SJSA1 (cell line): Measurements from ENCODE around the gene PGRMC2. TPM values are rescaled to one million over a fixed set of nuclear protein-coding genes. Genes with fewer than 3 reads are reported as not detected.
A peak's percentile ranks its signal among the peaks of the same experiment; 100 is the strongest.
"Not testable (repeated sequence)": the region's sequence is repeated elsewhere in the genome, so short reads cannot be mapped to it uniquely, and the experiment has no call there.

Experiments
- DNase-seq, 2 experiments: peaks; one replicate each; pipeline ENCODE4 v3.0.0-alpha.2; 2015 to 2020; ENCODE audit warnings: low spot score in 2 of 2, low read depth in 1 of 2
- H3K27ac ChIP-seq: fragments of 250-450 bp; sonication (Bioruptor Pico); 2 replicates; pipeline ENCODE4 v1.5.1; 2020; ENCODE audit warnings: mild to moderate bottlenecking, moderate library complexity
- H3K27me3 ChIP-seq: fragments of 250-450 bp; sonication (Bioruptor Pico); replicated peaks from 2 replicates; pipeline ENCODE4 v1.5.1; 2020; ENCODE audit warnings: mild to moderate bottlenecking, moderate library complexity
- H3K36me3 ChIP-seq: fragments of 250-450 bp; sonication (Bioruptor Pico); 2 replicates; pipeline ENCODE4 v1.5.1; 2020; ENCODE audit warnings: mild to moderate bottlenecking
- H3K4me1 ChIP-seq: fragments of 250-450 bp; sonication (Bioruptor Pico); replicated peaks from 2 replicates; pipeline ENCODE4 v1.6.1; 2021; ENCODE audit warnings: mild to moderate bottlenecking
- H3K4me3 ChIP-seq: fragments of 250-450 bp; sonication (Bioruptor Pico); 2 replicates; pipeline ENCODE4 v1.5.1; 2020; ENCODE audit warnings: mild to moderate bottlenecking
- H3K9me3 ChIP-seq: fragments of 250-450 bp; sonication (Bioruptor Pico); replicated peaks from 2 replicates; pipeline ENCODE4 v1.5.1; 2020; ENCODE audit warnings: mild to moderate bottlenecking
- total RNA-seq: library from RNA; depleted of rRNA; stranded (reverse); fragments of >200 nt; shearing (Covaris generic); gene quantifications from 2 replicates; pipeline ENCODE4 v1.2.3, GENCODE V29; 2014

PGRMC2 gene
- total RNA-seq, 1 experiment from 2014 or later = 36.5 TPM

DNA sequence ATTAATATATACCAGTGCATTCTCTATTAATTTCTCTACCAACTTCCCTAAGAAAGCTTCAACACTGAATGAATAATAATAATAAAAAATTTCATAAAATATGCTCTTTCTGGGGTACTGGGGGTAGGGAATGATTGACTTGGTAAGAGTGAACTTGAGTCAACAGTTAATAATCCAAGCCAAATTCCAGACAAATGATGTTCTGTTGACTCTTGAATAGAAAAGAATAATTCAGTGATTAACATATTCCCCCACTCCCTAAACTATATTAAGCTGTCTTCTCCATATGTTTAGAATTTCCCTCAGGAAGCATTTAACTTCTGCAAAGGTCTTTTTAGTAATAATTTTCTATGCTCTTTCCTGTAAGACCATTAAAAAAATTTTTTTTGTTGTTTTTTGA lies 12.3 kb downstream of the PGRMC2 start:
- DNase-seq = peak in 1 of 2 experiments; percentile 52

DNA sequence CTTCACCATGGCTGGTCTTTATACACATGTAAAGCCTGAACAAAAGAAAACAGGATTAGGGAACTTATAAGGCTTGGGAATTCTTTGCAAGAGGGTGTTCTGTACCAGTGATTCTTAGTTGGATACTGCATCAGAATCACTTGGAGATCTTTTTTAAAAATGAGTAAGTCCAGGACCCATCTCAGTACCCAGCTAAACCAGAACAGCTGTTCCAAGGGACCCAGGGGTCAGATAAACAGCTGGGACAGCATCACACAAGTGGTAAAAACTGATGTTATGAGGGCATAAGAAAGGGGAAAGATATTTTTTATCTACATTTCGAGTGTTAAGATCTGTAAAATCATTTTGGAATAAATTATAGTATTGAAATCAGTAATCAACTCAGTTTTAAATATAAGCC lies 16.1 kb downstream of the PGRMC2 start:
- no peak for DNase-seq
- H3K27ac ChIP-seq = no peak overlapping the region

More for the DNA sequence above, 12.3 kb downstream of the PGRMC2 start:
- peaks cover 26% of the 10 kb centered on the region for H3K4me1 ChIP-seq
- no peaks in the 10 kb centered on the region for H3K9me3 ChIP-seq
- H3K27me3 ChIP-seq = no peaks in the 10 kb centered on the region
- no peak overlapping the region for H3K4me3 ChIP-seq
- H3K36me3 ChIP-seq = peaks cover 70% of the 10 kb centered on the region
- peak overlapping the region; percentile 58 for H3K27ac ChIP-seq

DNA sequence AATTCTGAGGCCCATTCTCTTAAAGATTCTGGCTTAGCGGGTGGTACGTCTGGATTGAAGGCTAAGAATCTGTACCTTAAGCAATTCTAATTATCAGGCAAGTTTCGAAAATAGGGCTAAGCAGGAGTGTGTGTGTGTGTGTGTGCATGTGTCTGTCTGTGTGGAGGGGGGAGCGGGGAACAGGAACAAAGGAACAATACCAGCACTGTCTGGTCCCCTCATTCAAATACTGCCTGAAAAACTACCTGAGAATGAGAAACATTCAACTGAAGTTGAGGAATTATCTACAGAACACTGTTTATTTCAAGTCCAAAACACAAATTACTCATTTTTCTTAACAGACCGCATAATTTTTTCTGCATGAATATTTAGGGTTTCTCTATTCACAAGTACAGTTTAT lies 18.6 kb downstream of the PGRMC2 start:
- H3K4me1 ChIP-seq = no peaks in the 10 kb centered on the region
- peaks cover 3% of the 10 kb centered on the region; the same call in 1 of the 2 replicates for H3K9me3 ChIP-seq
- no peaks in the 10 kb centered on the region for H3K27me3 ChIP-seq
- H3K4me3 ChIP-seq = no peak overlapping the region
- H3K27ac ChIP-seq = no peak overlapping the region
- H3K36me3 ChIP-seq = peaks cover 50% of the 10 kb centered on the region
- no peak for DNase-seq

More for the DNA sequence above, 16.1 kb downstream of the PGRMC2 start:
- Histone ChIP-seq H3K4me3 (no peak overlapping the region), H3K27me3 (no peaks in the 10 kb centered on the region), H3K9me3 (no peaks in the 10 kb centered on the region), H3K4me1 (peaks cover 19% of the 10 kb centered on the region), H3K36me3 (peaks cover 62% of the 10 kb centered on the region)

DNA sequence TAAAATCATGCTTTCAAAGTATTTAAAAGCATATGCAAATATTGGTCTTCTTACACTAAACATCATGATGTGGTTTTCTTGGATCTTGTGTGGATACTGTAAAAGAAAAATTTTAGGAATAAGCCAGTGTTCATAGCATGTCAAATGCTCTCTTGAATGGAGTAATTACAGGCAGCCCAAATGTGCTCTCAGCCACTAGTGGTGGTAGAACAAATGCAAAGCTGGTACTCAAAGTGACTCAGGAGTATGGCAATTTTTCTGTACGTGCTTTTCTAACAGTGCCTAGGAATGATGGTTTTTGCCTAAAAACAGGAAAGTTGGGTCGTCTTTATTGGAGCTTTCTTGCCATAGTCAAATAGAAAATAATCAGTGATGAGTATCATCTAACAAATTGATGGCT lies 19.9 kb downstream of the PGRMC2 start:
- Histone ChIP-seq H3K4me3 (no peak overlapping the region), H3K4me1 (no peaks in the 10 kb centered on the region), H3K9me3 (peaks cover 3% of the 10 kb centered on the region; the same call in 1 of the 2 replicates), H3K36me3 (peaks cover 40% of the 10 kb centered on the region), H3K27me3 (no peaks in the 10 kb centered on the region), H3K27ac (no peak overlapping the region)
- DNase-seq = no peak

DNA sequence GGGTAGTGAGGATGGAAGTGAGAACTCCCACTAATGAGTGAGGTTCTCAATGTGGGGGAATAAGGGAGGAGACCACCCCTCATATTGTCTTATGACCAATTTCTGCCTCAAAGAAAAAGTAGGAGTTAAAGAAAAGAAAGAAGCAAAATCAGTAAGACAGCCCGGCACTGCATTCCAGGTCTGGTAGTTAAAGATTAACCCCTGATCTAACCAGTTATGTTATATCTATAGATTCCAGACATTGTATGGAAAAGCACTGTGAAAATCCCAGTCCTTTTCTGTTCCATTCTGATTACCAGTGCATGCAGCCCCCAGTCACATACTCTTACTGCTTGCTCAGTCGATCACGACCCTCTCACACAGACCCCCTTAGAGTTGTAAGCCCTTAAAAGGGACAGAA lies 20.4 kb downstream of the PGRMC2 start:
- H3K36me3 ChIP-seq = peaks cover 36% of the 10 kb centered on the region
- H3K4me3 ChIP-seq, H3K27me3 ChIP-seq, H3K27ac ChIP-seq, DNase-seq, H3K9me3 ChIP-seq, H3K4me1 ChIP-seq: not testable (repeated sequence)

DNA sequence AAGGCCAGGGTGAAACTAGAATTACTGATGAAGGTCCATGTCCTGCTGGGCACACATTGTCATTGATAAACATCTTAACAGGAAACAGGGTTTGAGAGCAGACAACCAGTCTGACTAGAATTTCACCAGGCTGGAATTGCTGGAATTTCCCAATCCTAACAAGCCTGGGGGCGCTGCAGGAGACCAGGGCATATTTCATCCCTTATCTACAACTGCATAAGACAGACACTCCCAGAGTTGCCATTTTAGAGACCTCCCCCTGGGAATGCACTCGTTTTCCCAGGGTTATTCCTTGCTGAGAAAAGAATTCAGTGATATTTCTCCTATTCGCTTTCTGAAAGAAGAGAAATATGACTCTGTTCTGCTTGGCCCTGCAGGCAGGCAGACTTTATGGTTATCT lies 22.1 kb downstream of the PGRMC2 start:
- not testable (repeated sequence) for H3K9me3 ChIP-seq, H3K4me3 ChIP-seq, H3K27ac ChIP-seq, H3K27me3 ChIP-seq, H3K4me1 ChIP-seq, DNase-seq
- H3K36me3 ChIP-seq = peaks cover 20% of the 10 kb centered on the region

DNA sequence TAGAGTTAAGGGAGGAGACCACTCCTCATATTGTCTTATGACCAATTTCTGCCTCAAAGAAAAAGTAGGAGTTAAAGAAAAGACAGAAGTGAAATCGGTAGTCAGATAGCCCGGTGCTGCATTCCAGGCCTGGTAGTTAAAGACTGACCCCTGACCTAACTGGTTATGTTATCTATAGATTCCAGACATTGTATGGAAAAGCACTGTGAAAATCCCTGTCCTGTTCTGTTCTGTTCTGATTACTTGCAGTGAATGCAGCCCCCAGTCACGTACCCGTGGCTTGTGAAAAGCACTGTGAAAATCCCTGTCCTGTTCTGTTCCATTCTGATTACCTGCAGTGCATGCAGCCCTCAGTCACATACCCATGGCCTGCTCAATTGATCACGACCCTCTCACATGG lies 27.7 kb downstream of the PGRMC2 start:
- H3K9me3 ChIP-seq, H3K36me3 ChIP-seq, H3K4me3 ChIP-seq, H3K4me1 ChIP-seq, H3K27ac ChIP-seq, DNase-seq, H3K27me3 ChIP-seq: not testable (repeated sequence)

DNA sequence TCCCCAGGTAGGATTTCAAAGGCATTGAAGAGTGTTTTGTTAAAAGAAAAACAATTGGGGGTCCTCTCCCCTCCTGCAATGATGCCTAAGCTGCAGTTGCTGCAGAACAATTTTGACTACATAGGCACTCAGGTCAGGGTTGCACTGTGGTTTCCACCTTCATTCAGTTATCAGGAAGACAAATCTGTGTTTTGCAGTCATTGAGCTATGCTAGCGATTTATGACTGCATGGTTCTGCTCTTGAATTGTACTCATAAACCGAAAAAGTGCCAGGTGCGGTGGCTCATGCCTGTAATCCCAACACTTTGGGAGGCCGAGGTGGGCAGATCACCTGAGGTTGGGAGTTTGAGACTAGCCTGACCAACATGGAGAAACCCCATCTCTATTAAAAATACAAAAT lies 29.4 kb downstream of the PGRMC2 start:
- not testable (repeated sequence) for H3K4me3 ChIP-seq, H3K4me1 ChIP-seq, H3K9me3 ChIP-seq, H3K36me3 ChIP-seq, H3K27ac ChIP-seq, DNase-seq, H3K27me3 ChIP-seq

DNA sequence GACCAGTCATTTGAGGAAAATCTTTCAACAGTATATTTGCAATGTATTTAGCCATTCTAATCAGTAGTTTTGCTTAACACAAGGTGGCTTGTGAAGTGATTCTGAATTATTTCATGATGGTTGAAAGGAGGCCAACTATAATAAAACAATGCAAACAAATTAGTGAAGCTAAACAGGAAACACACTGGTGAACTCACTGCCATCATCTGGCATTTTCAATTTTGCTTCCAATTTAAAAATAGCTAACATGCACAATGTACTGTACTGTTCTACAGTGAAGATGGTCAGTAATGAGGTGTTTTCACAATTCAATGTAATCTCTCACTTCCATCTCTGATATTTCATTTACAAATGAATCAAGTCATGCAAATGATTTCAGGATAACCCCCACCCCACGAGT lies 31.1 kb downstream of the PGRMC2 start:
- Histone ChIP-seq H3K36me3 (no peaks in the 10 kb centered on the region), H3K4me3 (no peak overlapping the region), H3K27me3 (no peaks in the 10 kb centered on the region), H3K9me3 (no peaks in the 10 kb centered on the region), H3K27ac (no peak overlapping the region), H3K4me1 (0 out of 2 replicates have a peak, but pooled peaks cover 4% of the 10 kb centered on the region)
- DNase-seq = no peak

DNA sequence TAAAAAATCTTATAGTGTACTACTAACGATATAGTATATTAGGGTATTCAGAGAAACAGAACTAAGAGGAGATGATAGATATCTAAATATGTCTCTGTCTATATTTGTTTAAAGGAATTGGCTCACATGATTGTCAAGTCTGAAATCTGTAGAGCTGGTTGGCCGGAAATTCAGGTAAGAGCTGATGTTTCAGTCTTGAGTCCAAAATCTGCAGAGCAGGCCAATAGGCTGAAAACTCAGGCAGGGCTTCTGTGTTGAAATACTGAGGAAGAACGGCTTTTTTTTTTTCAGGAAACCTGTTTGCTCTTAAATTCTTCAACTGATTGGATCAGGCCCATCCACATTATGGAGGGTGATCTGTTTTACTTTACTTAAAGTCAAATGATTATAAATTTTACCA lies 31.7 kb downstream of the PGRMC2 start:
- H3K27me3 ChIP-seq = no peaks in the 10 kb centered on the region
- H3K4me1 ChIP-seq = 0 out of 2 replicates have a peak, but pooled peaks cover 4% of the 10 kb centered on the region

DNA sequence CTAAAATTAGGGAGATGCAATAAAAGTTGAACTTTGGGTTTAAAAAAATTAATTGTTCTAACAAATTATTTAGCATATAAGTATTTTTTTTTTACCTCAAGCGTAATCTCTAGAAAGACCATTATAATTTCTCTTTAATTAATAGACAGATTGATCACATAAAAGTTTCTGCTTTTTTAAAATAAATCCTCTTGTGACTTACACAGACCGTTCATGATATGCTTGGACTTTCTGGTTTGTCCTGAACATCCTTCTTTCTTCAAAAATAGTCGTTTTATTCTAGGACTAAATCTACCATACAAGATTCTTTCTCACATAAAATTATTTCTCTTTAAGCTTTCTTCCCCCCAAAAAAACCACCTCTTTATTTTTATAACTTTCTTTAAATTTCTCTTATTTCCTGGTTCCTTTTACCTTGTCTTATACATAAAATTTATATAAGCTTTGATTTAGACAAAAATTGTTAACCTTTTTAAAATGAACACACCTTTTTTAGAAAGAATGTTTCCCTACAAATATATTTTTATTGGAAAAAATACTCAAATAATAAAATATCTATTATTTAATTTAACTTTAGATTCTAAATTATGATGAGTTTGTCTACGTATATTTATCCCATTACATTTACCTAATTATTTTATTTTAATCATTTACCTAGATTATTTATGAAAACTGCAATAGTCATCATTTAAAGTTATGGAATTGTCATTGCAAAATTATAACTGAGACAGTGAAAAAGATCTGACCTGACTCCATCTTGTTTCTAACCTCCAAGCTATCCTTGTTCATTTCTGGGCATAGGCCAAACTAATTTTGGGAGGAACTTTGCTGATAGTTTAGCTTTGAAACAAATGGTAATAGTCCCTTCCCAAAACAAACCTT lies 37.6 kb downstream of the PGRMC2 start:
- Histone ChIP-seq H3K4me1 (no peaks in the 10 kb centered on the region), H3K27ac (no peak overlapping the region), H3K4me3 (no peak overlapping the region), H3K36me3 (no peaks in the 10 kb centered on the region), H3K9me3 (no peaks in the 10 kb centered on the region), H3K27me3 (no peaks in the 10 kb centered on the region)
- no peak for DNase-seq

More for the DNA sequence above, 31.7 kb downstream of the PGRMC2 start:
- no peak overlapping the region for H3K4me3 ChIP-seq
- no peak overlapping the region for H3K27ac ChIP-seq
- no peaks in the 10 kb centered on the region for H3K9me3 ChIP-seq
- H3K36me3 ChIP-seq = no peaks in the 10 kb centered on the region
- no peak for DNase-seq

DNA sequence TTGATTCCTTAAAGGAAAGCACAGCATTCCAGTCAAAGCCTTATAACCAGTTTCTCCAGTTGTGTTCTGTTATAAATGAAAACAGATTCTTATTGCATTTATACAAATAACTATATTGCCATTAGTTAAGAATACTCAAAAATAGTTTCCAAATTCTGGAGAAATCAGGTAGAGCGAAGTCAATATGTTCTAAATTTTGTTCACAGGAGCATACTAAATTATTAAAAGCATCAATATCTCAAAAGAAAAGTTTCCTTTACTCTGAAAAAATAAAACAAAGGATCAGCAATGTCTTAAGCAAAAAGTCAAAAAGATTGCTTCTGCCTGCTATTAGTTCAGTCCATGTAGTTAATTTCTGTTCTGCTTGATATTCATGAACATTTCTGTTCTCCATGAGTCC lies 39.7 kb downstream of the PGRMC2 start:
- Histone ChIP-seq H3K4me3 (no peak overlapping the region), H3K27ac (no peak overlapping the region), H3K4me1 (peaks cover 5% of the 10 kb centered on the region), H3K9me3 (no peaks in the 10 kb centered on the region), H3K27me3 (no peaks in the 10 kb centered on the region), H3K36me3 (no peaks in the 10 kb centered on the region)
- no peak for DNase-seq

DNA sequence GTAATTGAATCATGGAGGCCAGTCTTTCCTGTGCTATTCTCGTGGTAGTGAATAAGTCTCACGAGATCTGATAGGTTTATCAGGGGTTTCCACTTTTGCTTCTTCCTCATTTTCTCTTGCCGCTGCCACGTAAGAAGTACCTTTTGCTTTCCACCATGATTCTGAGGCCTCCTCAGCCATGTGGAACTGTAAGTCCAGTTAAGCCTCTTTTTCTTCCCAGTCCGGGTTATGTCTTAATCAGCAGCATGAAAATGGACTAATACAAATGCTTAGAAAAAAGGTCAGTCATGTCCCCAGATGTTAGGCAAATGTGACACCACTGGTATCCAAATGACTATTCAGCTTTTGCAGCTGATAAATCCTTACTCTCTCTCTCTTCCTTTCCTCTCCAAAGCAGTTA lies 42.2 kb downstream of the PGRMC2 start:
- H3K27ac ChIP-seq, H3K4me3 ChIP-seq, H3K9me3 ChIP-seq, H3K36me3 ChIP-seq, H3K27me3 ChIP-seq, DNase-seq: not testable (repeated sequence)
- peaks cover 27% of the 10 kb centered on the region for H3K4me1 ChIP-seq

DNA sequence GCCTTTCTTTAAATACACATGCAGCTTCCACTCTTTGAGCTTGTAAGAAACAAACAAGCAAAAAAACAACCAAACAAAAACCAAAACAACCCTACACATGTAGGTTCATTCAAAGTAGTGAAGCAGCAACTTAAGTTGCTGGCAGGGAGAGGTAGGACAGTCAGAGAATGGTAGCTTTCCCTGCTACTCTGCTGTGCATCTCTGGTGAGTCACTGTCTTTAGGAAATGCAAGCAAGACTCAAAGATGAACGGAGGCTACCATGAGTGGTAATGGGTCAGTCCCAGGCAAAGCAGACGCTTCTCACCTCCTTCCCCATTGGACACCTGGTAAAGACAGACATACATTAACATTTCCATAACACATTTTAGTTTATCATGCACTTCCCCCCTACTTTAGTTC lies 43.2 kb downstream of the PGRMC2 start:
- no peak for DNase-seq

More for the DNA sequence above, 43.2 kb downstream of the PGRMC2 start:
- Histone ChIP-seq H3K4me3 (no peak overlapping the region), H3K27ac (no peak overlapping the region), H3K27me3 (no peaks in the 10 kb centered on the region), H3K9me3 (no peaks in the 10 kb centered on the region), H3K4me1 (peaks cover 32% of the 10 kb centered on the region), H3K36me3 (no peaks in the 10 kb centered on the region)
